Activated CD8-positive, alpha-beta memory T cell treated with anti-CD3 and anti-CD28 coated beads, Interleukin-2, amount 50 U/mL, for 24 hours (primary cell): ENCODE measurements around the gene PTPRN2.
"Not testable (repeated sequence)": the region's sequence is repeated elsewhere in the genome, so short reads cannot be mapped to it uniquely, and the experiment has no call there.

Experiments
- DNase-seq: peaks from one replicate; pipeline ENCODE4 v3.0.0-alpha.2; 2020; ENCODE audit errors: extremely low read depth

The PTPRN2 gene

DNA sequence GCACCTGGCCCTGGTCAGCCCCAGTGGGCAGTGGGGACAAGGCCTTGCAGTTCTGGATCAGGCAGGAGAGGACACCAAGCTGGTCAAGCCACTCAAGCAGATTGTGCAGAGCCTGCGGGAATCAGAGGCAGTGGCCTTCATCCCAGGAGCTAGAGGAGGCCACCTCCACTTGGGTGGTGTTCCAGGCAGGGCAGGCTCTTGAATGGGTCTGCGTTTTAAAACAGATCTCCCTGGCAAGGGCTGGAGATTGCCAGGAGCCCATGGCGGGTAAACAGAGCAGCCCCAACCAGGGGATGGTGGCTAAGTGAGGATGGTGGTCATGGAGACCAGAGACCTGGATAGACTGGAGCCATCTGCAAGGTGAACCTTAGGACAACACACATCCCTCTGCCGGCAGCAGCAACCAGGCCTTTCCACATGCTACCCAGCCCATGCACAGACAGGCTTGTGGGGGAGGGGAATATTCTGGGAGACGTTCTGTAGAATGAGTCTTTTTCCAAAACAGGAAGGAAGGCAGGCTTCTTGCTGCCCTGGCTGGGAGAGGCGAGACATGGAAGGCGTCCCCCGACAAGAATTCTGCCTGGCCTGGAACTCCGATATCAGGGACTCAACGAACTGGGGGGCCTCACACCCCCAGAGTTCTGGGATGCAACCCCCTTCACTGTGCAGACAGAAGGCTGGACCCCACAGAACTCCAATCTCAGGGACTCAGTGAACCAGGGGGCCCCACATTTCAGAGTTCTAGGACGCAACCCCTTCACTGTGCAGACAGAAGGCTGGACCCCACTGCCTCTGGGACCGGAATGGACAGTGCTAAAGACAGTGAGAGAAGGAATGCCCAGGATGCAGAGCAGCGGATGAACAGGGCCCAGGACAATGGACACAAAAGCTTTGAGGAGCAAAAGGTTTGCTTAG, 264.8 kb downstream of the PTPRN2 start:
- DNase-seq: no peak

DNA sequence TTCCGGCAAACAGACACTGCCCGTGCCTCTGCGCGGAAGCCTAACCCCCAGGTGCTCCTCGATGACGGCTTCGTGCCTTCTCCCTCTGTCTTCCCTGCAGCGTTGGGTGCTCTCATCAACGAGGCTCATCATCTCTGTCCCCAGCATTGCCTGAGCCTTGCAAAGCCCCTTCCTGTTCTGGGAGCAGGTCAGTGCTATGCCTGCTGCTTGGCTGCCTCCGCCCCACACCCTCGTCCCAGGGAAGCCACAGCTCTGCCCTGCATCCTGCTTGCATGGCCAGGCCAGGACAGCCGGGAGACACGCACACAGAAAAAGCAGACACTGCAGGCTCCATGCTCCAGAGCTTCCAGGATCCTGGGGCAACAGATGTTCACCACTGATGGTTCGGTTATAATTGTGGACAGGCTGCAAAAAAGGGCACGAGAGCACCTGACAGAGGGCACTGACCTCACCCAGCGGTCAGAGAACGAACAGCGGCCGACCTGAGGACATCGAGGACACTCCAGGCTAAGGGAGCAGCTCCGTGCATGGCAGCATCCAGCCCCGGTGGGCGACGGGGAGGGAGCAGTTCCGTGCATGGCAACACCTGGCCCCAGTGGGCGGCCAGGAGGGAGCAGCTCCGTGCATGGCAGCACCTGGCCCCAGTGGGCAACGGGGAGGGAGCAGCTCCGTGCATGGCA, 265.5 kb downstream of the PTPRN2 start:
- DNase-seq: no peak

DNA sequence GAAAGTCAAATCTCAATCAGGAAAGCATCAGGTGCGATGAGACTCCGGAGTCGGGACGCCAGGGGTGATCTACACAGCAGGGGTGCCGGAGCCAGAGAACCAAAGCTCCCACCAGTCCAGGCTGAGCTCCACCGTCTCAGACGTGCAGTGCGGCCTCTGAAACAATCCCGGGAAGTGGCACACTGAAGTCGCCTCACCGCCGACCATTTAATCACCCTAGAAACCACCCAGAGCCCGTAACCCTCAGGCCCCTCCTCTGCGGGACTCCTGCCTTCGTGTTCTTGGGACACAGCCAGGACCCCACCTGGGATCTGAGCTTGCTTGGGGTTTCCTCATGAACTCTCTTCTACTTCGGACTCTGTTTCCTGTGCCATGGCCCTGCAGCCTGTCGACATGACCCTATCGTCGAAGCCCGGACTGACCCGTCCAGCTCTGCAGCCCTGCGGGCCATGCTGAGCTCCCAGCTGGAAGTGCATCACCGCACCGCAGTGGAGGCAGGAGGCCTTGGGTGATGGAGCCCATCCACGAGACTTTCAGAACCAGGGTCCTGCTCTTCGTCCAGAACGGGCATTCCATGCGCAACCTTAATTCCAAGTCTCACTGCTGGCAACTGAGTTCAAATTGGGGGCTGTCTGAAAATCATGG, 266.4 kb downstream of the PTPRN2 start:
- DNase-seq: no peak

- no peak for DNase-seq
Observed at GRCh38 chr7:158320328-158320727, 267.3 kb downstream of the PTPRN2 start.

GRCh38 chr7:158318511-158318913, 269.1 kb downstream of the PTPRN2 start:
- DNase-seq: no peak

- no peak for DNase-seq
Observed at GRCh38 chr7:158317238-158318205, 270.1 kb downstream of the PTPRN2 start.

- no peak for DNase-seq
Observed at GRCh38 chr7:158316466-158317031, 271.1 kb downstream of the PTPRN2 start.

- no peak for DNase-seq
Observed at GRCh38 chr7:158315881-158316280, 271.7 kb downstream of the PTPRN2 start.

DNA sequence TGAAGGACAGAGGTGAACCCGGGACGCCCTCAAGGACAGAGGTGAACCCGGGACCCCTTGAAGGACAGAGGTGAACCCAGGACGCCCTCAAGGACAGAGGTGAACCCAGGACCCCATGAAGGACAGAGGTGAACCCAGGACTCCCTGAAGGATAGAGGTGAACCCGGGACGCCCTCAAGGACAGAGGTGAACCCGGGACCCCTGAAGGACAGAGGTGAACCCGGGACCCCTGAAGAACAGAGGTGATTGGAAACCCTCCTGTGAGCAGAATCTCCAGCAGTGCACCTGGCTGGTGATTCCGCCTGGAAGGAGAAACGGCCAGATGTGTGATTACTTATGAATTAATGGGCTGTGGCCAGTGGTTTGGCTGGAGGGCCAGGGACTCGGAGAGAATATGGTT, 272.3 kb downstream of the PTPRN2 start:
- no peak for DNase-seq

GRCh38 chr7:158314394-158314793, 273.2 kb downstream of the PTPRN2 start:
- DNase-seq: no peak

DNA sequence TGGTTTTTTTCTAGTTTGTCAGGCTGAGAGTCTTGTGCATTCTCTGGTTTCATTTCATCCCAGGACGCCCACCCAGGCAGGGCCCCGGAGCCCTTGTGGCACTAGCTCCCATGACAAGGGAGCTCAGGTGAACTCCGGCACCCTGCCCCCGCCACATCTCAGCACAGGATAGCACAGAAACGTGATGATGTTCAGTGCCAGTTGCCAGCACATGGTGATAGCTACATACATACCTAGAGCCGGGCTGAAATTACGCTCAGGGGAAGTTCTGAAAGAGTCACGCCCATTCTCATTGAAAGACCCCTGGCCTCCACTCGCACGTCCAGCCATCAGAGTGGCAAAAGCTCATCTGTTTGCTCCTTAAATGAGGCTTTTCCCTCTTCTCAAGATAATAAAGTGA, 273.7 kb downstream of the PTPRN2 start:
- no peak for DNase-seq

DNA sequence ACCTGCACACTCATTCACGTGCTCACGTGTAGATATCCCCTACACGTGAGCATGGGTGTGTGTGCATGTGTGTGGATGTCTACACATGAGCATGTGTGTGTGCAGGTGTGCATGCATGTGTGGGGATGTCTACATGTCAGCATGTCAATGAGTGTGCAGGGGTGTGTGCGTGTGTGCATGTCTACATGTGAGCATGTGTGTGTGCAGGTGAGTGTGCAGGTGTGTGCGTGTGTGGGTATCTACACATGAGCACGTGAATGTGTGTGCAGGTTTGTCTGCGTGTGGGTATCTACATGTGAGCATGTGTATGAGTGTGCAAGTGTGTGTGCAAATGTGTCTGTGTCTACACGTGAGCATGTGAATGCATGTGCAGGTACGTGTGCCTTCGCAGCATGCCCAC, 274.8 kb downstream of the PTPRN2 start:
- no peak for DNase-seq

- no peak for DNase-seq
Observed at GRCh38 chr7:158311791-158312190, 275.8 kb downstream of the PTPRN2 start.

DNA sequence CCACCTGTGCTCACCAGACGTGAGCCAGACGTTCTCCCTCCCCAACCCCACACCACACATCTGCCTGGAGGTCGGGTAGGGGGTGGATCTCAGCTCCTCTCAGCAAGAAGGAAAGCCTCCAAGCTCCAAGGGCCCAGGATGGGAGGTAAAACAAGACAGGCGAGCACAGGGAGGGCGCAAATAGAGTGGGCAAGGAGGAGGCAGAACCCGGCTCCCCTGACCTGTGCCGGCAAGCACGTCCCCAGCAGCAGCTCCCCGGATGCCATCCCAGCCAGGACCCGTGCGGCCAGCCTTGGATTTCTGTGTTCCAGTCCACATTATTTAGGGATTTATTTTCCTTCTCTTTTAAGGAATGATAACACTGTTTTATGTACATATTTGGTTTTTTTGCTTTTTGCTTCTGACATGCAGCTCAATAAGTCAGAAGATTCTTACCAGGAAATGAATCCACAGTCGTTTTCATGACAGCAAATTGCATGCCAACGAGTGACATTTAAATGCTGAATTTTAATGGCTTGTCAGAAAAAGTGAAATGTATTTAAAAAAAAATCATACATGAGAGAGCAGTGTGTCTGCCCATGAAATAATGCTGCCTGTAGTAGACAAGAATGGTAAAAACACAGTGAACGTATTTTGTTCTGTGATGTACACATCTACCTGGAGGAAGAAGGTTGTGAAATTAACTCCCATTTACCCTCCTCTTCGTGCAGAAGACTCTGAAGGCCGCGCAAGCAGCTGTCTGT, 276.5 kb downstream of the PTPRN2 start:
- no peak for DNase-seq

DNA sequence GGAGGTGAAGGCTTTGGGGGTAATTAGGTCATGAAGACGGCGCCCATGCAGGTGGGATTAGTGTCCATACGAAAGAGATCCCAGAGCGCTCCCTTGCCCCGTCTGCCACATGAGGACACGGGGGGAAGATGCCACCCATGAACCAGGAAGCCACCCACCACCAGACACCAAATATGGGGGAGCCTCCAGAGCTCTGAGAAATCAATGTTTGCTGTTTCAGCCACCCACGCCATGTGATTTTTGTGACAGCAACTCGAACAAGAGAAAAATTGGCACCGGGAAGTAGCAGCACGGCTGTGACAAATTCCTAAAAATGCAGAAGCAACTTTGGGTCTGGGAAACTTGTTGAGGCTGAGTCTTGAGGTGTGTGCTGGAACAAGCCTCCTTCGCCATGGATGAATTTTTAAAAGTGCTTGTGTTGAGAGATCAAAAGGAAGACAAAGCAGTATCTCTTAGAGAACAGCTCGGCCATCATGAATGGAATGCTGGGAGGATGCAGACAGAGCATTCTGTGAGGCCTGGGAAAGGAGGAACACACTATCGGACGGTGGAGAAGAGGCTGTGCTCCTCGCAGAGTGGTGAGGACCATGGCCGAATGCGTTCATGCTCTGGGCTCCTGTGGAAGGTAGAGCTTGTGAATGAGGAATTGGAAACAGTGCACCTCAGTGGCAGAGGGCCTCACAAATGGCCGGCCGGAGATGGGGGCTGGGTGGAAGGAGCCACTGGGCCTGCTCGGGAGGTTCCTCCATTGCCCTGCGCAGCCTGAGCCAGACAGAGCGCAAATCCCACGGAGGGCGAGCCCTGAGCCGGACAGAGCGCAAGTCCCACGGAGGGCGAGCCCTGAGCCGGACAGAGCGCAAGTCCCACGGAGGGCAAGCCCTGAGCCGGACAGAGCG, 277.5 kb downstream of the PTPRN2 start:
- DNase-seq: no peak

- DNase-seq: no peak
Observed at GRCh38 chr7:158308001-158308400, 279.6 kb downstream of the PTPRN2 start.

- DNase-seq: not testable (repeated sequence)
Observed at GRCh38 chr7:158304072-158304471, 283.6 kb downstream of the PTPRN2 start.

- DNase-seq: no peak
Observed at GRCh38 chr7:158303121-158303520, 284.5 kb downstream of the PTPRN2 start.
